Smooth muscle cell of the umbilical artery (primary cell): Measurements from ENCODE around the gene LIFR. TPM values are rescaled to one million over a fixed set of nuclear protein-coding genes. Genes with fewer than 3 reads are reported as not detected.

Experiments used
- total RNA-seq: library from RNA; depleted of rRNA; stranded (reverse); fragments of >200 nt; gene quantifications from 2 replicates; pipeline ENCODE4 v1.2.3, GENCODE V29; 2014

Gene LIFR
- 36.9 and 79.9 TPM in 2 replicates for total RNA-seq

GRCh38 chr5:38556599-38557307 lies at the start of gene LIFR:
LIFR (minus strand) TSS chr5:38556646; CDS start chr5:38530647, 25,999 bp downstream.

